Right lobe of liver (tissue), 4 donors: Measurements from ENCODE around the gene TTC17.

Experiments used
- CTCF ChIP-seq, 4 donors: fragments of 200-600 bp in 3 of 4; fragments of 450-650 bp in 1 of 4; IDR thresholded peaks; one replicate each; pipeline versions ENCODE4 v1.5.1 to v1.8.0; 2016 to 2022; ENCODE audit warnings: antibody characterized with exemption in 4 of 4, mild to moderate bottlenecking in 2 of 4
- POLR2A ChIP-seq: fragments of 450-650 bp; IDR thresholded peaks from one replicate; pipeline ENCODE4 v1.6.1; 2017; ENCODE audit warnings: antibody characterized with exemption, mild to moderate bottlenecking
- donor health status: DM: no; HTN: no; CAD: no.
- donor health status: DM: no; HTN: no; CAD: no.
- donor health status: DM: no; HTN: yes; CAD: no.

DNA sequence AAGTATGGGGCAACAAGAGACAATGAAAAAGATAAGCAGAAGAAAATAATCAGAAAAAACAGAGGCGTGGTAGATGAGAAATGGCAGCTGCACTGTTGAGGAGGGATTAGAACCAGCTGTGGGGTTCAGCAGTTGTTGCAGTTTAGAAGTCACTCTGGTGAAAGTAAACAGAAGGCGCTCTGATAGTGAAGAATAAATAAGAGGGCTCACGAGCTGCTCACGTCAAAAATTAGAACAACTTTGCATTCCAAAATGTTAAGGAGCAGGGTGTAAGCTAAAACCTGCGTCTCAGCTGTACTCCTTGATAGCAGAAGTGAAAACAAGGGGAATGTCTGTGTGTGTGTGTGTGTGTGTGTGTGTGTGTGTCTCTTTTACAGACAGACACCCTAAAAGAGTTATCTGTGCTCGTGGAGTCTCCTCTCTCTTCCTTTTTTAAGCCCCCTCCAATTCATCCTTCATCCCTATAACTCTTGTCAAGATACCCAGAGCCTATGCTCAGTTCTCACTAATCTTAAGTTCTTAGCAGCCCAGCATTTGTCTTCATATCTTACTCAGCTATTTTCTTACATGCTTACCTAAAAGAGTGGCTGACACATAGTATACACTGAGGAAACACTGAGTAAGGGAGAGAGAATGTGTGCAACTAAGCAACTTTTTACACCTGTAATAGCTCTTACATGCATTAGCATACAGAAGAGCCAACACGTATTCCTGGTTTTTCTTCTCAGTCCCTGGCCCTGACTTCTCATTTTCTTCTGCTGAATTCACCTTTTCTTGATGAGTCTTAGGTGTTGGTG, 8.9 kb downstream of the TTC17 start:
- TF ChIP-seq CTCF (IDR thresholded peaks at IDR 0.05) = no peak
- no peak for TF ChIP-seq POLR2A
